Karpas-422 (cell line): ENCODE data around the gene CLDN5. TPM values are rescaled to one million over a fixed set of nuclear protein-coding genes. Genes with fewer than 3 reads are reported as not detected.

Experiments
- DNase-seq: peaks from one replicate; pipeline ENCODE4 v3.0.0-alpha.2; 2015
- H2AFZ ChIP-seq: fragments of 200-600 bp; sonication (generic); 2 replicates; pipeline ENCODE4 v1.6.1; 2014; ENCODE audit warnings: antibody characterized with exemption, low read length, mixed read lengths
- H3K27ac ChIP-seq: fragments of 200-600 bp; sonication (generic); 2 replicates; pipeline ENCODE4 v1.5.1; 2014; ENCODE audit warnings: mild to moderate bottlenecking, low read length, moderate library complexity
- H3K27me3 ChIP-seq: fragments of 200-600 bp; sonication (generic); 2 replicates; pipeline ENCODE4 v1.6.1; 2014; ENCODE audit warnings: low read length, mixed read lengths
- H3K36me3 ChIP-seq: fragments of 200-600 bp; sonication (generic); 2 replicates; pipeline ENCODE4 v1.6.1; 2014; ENCODE audit warnings: low read length, mixed read lengths; ENCODE audit not compliant: insufficient read depth
- H3K4me1 ChIP-seq: fragments of 200-600 bp; sonication (generic); 2 replicates; pipeline ENCODE4 v1.6.1; 2014; ENCODE audit warnings: mild to moderate bottlenecking, low read length, mixed read lengths
- H3K4me2 ChIP-seq: fragments of 200-600 bp; sonication (generic); 2 replicates; pipeline ENCODE4 v1.6.1; 2014; ENCODE audit warnings: low read length, low read depth, mild to moderate bottlenecking; ENCODE audit not compliant: poor library complexity, severe bottlenecking
- H3K4me3 ChIP-seq: fragments of 200-600 bp; sonication (generic); 2 replicates; pipeline ENCODE4 v1.5.1; 2014; ENCODE audit warnings: mild to moderate bottlenecking, antibody characterized with exemption, low read length, mixed read lengths
- H3K79me2 ChIP-seq: fragments of 200-600 bp; sonication (generic); 2 replicates; pipeline ENCODE4 v1.6.1; 2014; ENCODE audit warnings: mild to moderate bottlenecking, low read length, mixed read lengths
- H3K9ac ChIP-seq: fragments of 200-600 bp; sonication (generic); 2 replicates; pipeline ENCODE4 v1.6.0; 2014; ENCODE audit warnings: low read length
- H3K9me2 ChIP-seq: fragments of 200-600 bp; sonication (generic), shearing (Covaris generic); replicated peaks from 2 replicates; pipeline ENCODE4 v1.6.0; 2014; ENCODE audit warnings: mild to moderate bottlenecking, low read length, moderate library complexity; ENCODE audit not compliant: insufficient read depth
- H3K9me3 ChIP-seq: fragments of 300-700, 200-600 bp; sonication (generic); 2 replicates; pipeline ENCODE4 v1.6.1; 2014; ENCODE audit warnings: low read length, mixed read lengths
- H4K20me1 ChIP-seq: fragments of 200-600 bp; sonication (generic); 2 replicates; pipeline ENCODE4 v1.6.1; 2014; ENCODE audit warnings: mild to moderate bottlenecking, antibody characterized with exemption, low read length, low read depth; ENCODE audit not compliant: insufficient read depth
- total RNA-seq: library from RNA; depleted of rRNA; stranded (reverse); fragments of >200 nt; shearing (Covaris generic); gene quantifications from 2 replicates; pipeline ENCODE4 v1.2.3, GENCODE V29; 2014; ENCODE audit warnings: low replicate concordance

CLDN5 gene
- total RNA-seq, 1 experiment from 2014 or later = not detected

GRCh38 chr22:19501897-19502447 is 22.2 kb downstream of the CLDN5 start:
- no peak overlapping the region for H2AFZ ChIP-seq
- H3K9me3 ChIP-seq = no peaks in the 10 kb centered on the region
- H4K20me1 ChIP-seq = no peaks in the 10 kb centered on the region
- H3K9me2 ChIP-seq = no peaks in the 10 kb centered on the region
- no peak overlapping the region for H3K27ac ChIP-seq
- peaks cover 12% of the 10 kb centered on the region; the same call in 1 of the 2 replicates for H3K36me3 ChIP-seq
- H3K4me3 ChIP-seq = no peak overlapping the region
- no peak overlapping the region for H3K4me2 ChIP-seq
- no peaks in the 10 kb centered on the region for H3K27me3 ChIP-seq
- no peaks in the 10 kb centered on the region for H3K4me1 ChIP-seq
- no peaks in the 10 kb centered on the region for H3K79me2 ChIP-seq
- no peak for DNase-seq
- H3K9ac ChIP-seq = no peak overlapping the region

- Histone ChIP-seq H3K9me3 (no peaks in the 10 kb centered on the region), H4K20me1 (no peaks in the 10 kb centered on the region), H3K9me2 (no peaks in the 10 kb centered on the region), H2AFZ (no peak overlapping the region), H3K27me3 (no peaks in the 10 kb centered on the region), H3K4me2 (no peak overlapping the region), H3K36me3 (peaks cover 28% of the 10 kb centered on the region; the same call in 1 of the 2 replicates), H3K9ac (no peak overlapping the region), H3K27ac (no peak overlapping the region), H3K79me2 (no peaks in the 10 kb centered on the region), H3K4me3 (no peak overlapping the region), H3K4me1 (no peaks in the 10 kb centered on the region)
- DNase-seq = no peak
These were observed 24.3 kb downstream of the CLDN5 start for GRCh38 chr22:19499880-19500242.

- Histone ChIP-seq H3K4me3 (no peak overlapping the region), H3K9me3 (no peaks in the 10 kb centered on the region), H3K36me3 (peaks cover 31% of the 10 kb centered on the region; the same call in 1 of the 2 replicates), H3K27me3 (no peaks in the 10 kb centered on the region), H4K20me1 (no peaks in the 10 kb centered on the region), H3K4me2 (no peak overlapping the region), H3K27ac (no peak overlapping the region), H3K4me1 (no peaks in the 10 kb centered on the region), H3K79me2 (no peaks in the 10 kb centered on the region), H3K9me2 (no peaks in the 10 kb centered on the region), H2AFZ (no peak overlapping the region), H3K9ac (no peak overlapping the region)
- no peak for DNase-seq
These were observed 24.9 kb downstream of the CLDN5 start for GRCh38 chr22:19499236-19499879.

- Histone ChIP-seq H3K4me2 (no peak overlapping the region), H3K9me3 (no peaks in the 10 kb centered on the region), H3K79me2 (no peaks in the 10 kb centered on the region), H3K27ac (no peak overlapping the region), H3K9me2 (no peaks in the 10 kb centered on the region), H3K9ac (no peak overlapping the region), H3K36me3 (peaks cover 36% of the 10 kb centered on the region; the same call in 1 of the 2 replicates), H3K27me3 (no peaks in the 10 kb centered on the region), H2AFZ (no peak overlapping the region), H3K4me3 (no peak overlapping the region), H3K4me1 (no peaks in the 10 kb centered on the region), H4K20me1 (no peaks in the 10 kb centered on the region)
- DNase-seq = no peak
These were observed 25.4 kb downstream of the CLDN5 start for GRCh38 chr22:19498866-19499190.

GRCh38 chr22:19498154-19498865 is 25.9 kb downstream of the CLDN5 start:
- H3K9ac ChIP-seq = no peak overlapping the region
- no peak for DNase-seq
- no peak overlapping the region for H3K27ac ChIP-seq
- H3K4me3 ChIP-seq = no peak overlapping the region
- no peaks in the 10 kb centered on the region for H3K27me3 ChIP-seq
- H2AFZ ChIP-seq = no peak overlapping the region
- H3K4me2 ChIP-seq = no peak overlapping the region
- H3K9me3 ChIP-seq = no peaks in the 10 kb centered on the region
- H3K4me1 ChIP-seq = no peaks in the 10 kb centered on the region
- no peaks in the 10 kb centered on the region for H3K9me2 ChIP-seq
- no peaks in the 10 kb centered on the region for H4K20me1 ChIP-seq
- no peaks in the 10 kb centered on the region for H3K79me2 ChIP-seq
- peaks cover 39% of the 10 kb centered on the region; the same call in 1 of the 2 replicates for H3K36me3 ChIP-seq

GRCh38 chr22:19497245-19497644 is 27.0 kb downstream of the CLDN5 start:
- Histone ChIP-seq H3K9me3 (no peaks in the 10 kb centered on the region), H3K4me2 (no peak overlapping the region), H3K4me3 (no peak overlapping the region), H4K20me1 (no peaks in the 10 kb centered on the region), H3K36me3 (peaks cover 45% of the 10 kb centered on the region; the same call in 1 of the 2 replicates), H3K4me1 (no peaks in the 10 kb centered on the region), H3K9ac (no peak overlapping the region), H3K9me2 (no peaks in the 10 kb centered on the region), H3K27ac (no peak overlapping the region), H3K27me3 (no peaks in the 10 kb centered on the region), H3K79me2 (peaks cover 5% of the 10 kb centered on the region; the same call in 1 of the 2 replicates), H2AFZ (no peak overlapping the region)
- DNase-seq = no peak

- H3K4me3 ChIP-seq = no peak overlapping the region
- H3K4me2 ChIP-seq = no peak overlapping the region
- H2AFZ ChIP-seq = no peak overlapping the region
- H3K36me3 ChIP-seq = peaks cover 48% of the 10 kb centered on the region; the same call in 1 of the 2 replicates
- H3K9ac ChIP-seq = no peak overlapping the region
- no peaks in the 10 kb centered on the region for H3K4me1 ChIP-seq
- no peaks in the 10 kb centered on the region for H4K20me1 ChIP-seq
- no peaks in the 10 kb centered on the region for H3K27me3 ChIP-seq
- H3K79me2 ChIP-seq = peaks cover 13% of the 10 kb centered on the region
- no peaks in the 10 kb centered on the region for H3K9me3 ChIP-seq
- H3K9me2 ChIP-seq = no peaks in the 10 kb centered on the region
- DNase-seq = no peak
- H3K27ac ChIP-seq = no peak overlapping the region
These were observed 27.9 kb downstream of the CLDN5 start for GRCh38 chr22:19496324-19496630.

GRCh38 chr22:19495562-19496323 is 28.5 kb downstream of the CLDN5 start:
- Histone ChIP-seq H3K36me3 (peaks cover 51% of the 10 kb centered on the region; the same call in 1 of the 2 replicates), H3K9me2 (no peaks in the 10 kb centered on the region), H3K9ac (no peak overlapping the region), H3K4me3 (no peak overlapping the region), H3K4me2 (no peak overlapping the region), H2AFZ (no peak overlapping the region), H3K9me3 (no peaks in the 10 kb centered on the region), H4K20me1 (no peaks in the 10 kb centered on the region), H3K27ac (peak overlapping the region; percentile 38; the same call in 1 of the 2 replicates), H3K4me1 (no peaks in the 10 kb centered on the region), H3K27me3 (no peaks in the 10 kb centered on the region), H3K79me2 (peaks cover 18% of the 10 kb centered on the region)
- DNase-seq = peak; percentile 78
